Hepatocyte (in vitro differentiated cells): ENCODE data around the gene PIAS4. TPM values are rescaled to one million over a fixed set of nuclear protein-coding genes. Genes with fewer than 3 reads are reported as not detected.

ENCODE experiments used
- DNase-seq: peaks from one replicate; pipeline ENCODE4 v3.0.0-alpha.2; 2016; ENCODE audit warnings: low spot score
- H2AFZ ChIP-seq: fragments of 200-600 bp; sonication (generic); 2 replicates; pipeline ENCODE4 v1.6.0; 2016; ENCODE audit warnings: antibody characterized with exemption, mild to moderate bottlenecking
- H3K27ac ChIP-seq: fragments of 200-600 bp; sonication (generic); 2 replicates; pipeline ENCODE4 v1.5.1; 2016; ENCODE audit warnings: mild to moderate bottlenecking
- H3K27me3 ChIP-seq: fragments of 200-600 bp; sonication (generic); 2 replicates; pipeline ENCODE4 v1.6.1; 2016
- H3K36me3 ChIP-seq: fragments of 200-600 bp; sonication (generic); replicated peaks from 2 replicates; pipeline ENCODE4 v1.5.1; 2016; ENCODE audit warnings: low read depth; ENCODE audit not compliant: insufficient read depth
- H3K4me1 ChIP-seq: fragments of 200-600 bp; sonication (generic); 2 replicates; pipeline ENCODE4 v1.5.1; 2016; ENCODE audit warnings: mild to moderate bottlenecking, moderate library complexity; ENCODE audit not compliant: insufficient read depth
- H3K4me2 ChIP-seq: fragments of 200-600 bp; sonication (generic); 2 replicates; pipeline ENCODE4 v1.6.0; 2016
- H3K4me3 ChIP-seq: fragments of 200-600 bp; sonication (generic); 2 replicates; pipeline ENCODE4 v1.5.1; 2016; ENCODE audit warnings: mild to moderate bottlenecking
- H3K79me2 ChIP-seq: fragments of 200-600 bp; sonication (generic); 2 replicates; pipeline ENCODE4 v1.6.0; 2017; ENCODE audit warnings: mild to moderate bottlenecking
- H3K9me2 ChIP-seq: fragments of 200-600 bp; sonication (generic); replicated peaks from 2 replicates; pipeline ENCODE4 v1.6.0; 2017; ENCODE audit warnings: mild to moderate bottlenecking; ENCODE audit not compliant: insufficient read depth
- H3K9me3 ChIP-seq: fragments of 200-600 bp; sonication (generic); 2 replicates; pipeline ENCODE4 v1.5.1; 2016; ENCODE audit warnings: low read depth, mild to moderate bottlenecking
- H4K20me1 ChIP-seq: fragments of 200-600 bp; sonication (generic); 2 replicates; pipeline ENCODE4 v1.6.0; 2016; ENCODE audit warnings: mild to moderate bottlenecking; ENCODE audit not compliant: insufficient read depth, poor library complexity, severe bottlenecking
- EZH2 ChIP-seq: fragments of 200-600 bp; sonication (generic); IDR thresholded peaks from 2 replicates; pipeline ENCODE4 v1.6.1; 2016; ENCODE audit warnings: antibody characterized with exemption, mild to moderate bottlenecking, borderline replicate concordance
- EZH2phosphoT487 ChIP-seq: fragments of 200-600 bp; sonication (generic); IDR thresholded peaks from one replicate; pipeline ENCODE4 v1.6.1; 2018; ENCODE audit warnings: antibody characterized with exemption, mild to moderate bottlenecking, low read depth, moderate library complexity; ENCODE audit not compliant: unreplicated experiment, severe bottlenecking
- WGBS: methylation state at CpG from one replicate; pipeline ENCODE4 v1.1.6; 2016; ENCODE audit warnings: low lambda C conversion rate; ENCODE audit errors: missing lambda C conversion rate; 5-methylcytosine and 5-hydroxymethylcytosine counted together
- polyA plus RNA-seq: library from polyadenylated mRNA; unstranded; fragments of >200 nt; fragmentation: Nextera tagmentation; extraction: Ambion mirVana; gene quantifications from 2 replicates; pipeline ENCODE4 v1.2.1, GENCODE V29; 2016
- total RNA-seq: library from RNA; depleted of rRNA; stranded (reverse); fragments of >200 nt; gene quantifications from 2 replicates; pipeline ENCODE4 v1.2.3, GENCODE V29; 2014
- TF ChIP-seq, protein P1 (sequence below): fragments of 200-600 bp; sonication (generic); IDR thresholded peaks from 2 replicates; pipeline ENCODE4 v1.5.1; 2016; ENCODE audit warnings: antibody characterized with exemption, mild to moderate bottlenecking; ENCODE audit not compliant: poor library complexity

The PIAS4 gene
- total and polyA plus RNA-seq, 2 experiments from 2014 or later, result 15.0 to 16.7 TPM

DNA sequence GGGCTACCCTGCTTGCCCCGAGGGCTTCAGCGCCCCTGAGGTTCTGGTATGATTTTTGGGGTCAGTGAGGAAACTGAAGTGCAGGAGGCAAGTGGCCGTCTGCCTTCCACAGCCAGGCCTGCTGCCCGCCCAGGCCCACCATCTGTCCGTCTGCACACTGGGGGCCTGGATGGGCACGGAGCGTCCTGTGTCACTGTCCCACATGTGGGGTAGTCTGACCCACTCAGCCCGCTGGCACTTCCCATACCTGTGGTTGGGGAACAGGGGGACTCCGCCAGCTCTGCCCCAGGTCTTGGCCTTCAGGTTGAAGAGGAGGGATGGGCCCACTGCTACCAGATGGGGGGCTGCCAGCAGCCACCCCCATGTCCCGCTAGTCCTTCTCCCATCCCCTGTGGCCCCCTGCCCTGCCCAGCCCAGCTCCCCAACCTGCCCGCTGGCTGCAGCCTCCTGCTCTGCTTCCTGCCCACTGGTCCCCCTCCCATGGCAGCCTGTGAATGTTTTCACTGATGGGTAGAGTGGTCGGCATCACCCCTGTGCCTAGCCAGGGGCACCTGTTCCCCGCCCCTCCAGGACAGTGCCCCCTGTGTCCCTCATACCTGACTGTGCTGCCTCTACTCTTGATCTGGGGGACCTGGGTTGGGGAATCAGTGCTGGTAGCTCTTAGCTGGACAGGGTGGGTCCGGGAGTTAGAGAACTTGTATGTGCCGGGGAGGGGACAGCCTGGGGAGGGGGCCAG lies 9.5 kb downstream of the PIAS4 start:
- Histone ChIP-seq H3K4me1 (peaks cover 8% of the 10 kb centered on the region), H3K9me3 (no peaks in the 10 kb centered on the region), H3K36me3 (no peaks in the 10 kb centered on the region), H3K79me2 (peaks cover 97% of the 10 kb centered on the region), H3K27me3 (no peaks in the 10 kb centered on the region), H3K9me2 (no peaks in the 10 kb centered on the region), H3K27ac (no peak overlapping the region), H2AFZ (no peak overlapping the region), H4K20me1 (peaks cover 74% of the 10 kb centered on the region), H3K4me3 (no peak overlapping the region), H3K4me2 (no peak overlapping the region)
- DNase-seq, result no peak
- 96% methylated on average over 14 of the region's 15 CpGs for WGBS
- TF ChIP-seq EZH2 (no peak), EZH2phosphoT487 (no peak)
- TF ChIP-seq, protein P1, sequence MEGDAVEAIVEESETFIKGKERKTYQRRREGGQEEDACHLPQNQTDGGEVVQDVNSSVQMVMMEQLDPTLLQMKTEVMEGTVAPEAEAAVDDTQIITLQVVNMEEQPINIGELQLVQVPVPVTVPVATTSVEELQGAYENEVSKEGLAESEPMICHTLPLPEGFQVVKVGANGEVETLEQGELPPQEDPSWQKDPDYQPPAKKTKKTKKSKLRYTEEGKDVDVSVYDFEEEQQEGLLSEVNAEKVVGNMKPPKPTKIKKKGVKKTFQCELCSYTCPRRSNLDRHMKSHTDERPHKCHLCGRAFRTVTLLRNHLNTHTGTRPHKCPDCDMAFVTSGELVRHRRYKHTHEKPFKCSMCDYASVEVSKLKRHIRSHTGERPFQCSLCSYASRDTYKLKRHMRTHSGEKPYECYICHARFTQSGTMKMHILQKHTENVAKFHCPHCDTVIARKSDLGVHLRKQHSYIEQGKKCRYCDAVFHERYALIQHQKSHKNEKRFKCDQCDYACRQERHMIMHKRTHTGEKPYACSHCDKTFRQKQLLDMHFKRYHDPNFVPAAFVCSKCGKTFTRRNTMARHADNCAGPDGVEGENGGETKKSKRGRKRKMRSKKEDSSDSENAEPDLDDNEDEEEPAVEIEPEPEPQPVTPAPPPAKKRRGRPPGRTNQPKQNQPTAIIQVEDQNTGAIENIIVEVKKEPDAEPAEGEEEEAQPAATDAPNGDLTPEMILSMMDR, result no peak

DNA sequence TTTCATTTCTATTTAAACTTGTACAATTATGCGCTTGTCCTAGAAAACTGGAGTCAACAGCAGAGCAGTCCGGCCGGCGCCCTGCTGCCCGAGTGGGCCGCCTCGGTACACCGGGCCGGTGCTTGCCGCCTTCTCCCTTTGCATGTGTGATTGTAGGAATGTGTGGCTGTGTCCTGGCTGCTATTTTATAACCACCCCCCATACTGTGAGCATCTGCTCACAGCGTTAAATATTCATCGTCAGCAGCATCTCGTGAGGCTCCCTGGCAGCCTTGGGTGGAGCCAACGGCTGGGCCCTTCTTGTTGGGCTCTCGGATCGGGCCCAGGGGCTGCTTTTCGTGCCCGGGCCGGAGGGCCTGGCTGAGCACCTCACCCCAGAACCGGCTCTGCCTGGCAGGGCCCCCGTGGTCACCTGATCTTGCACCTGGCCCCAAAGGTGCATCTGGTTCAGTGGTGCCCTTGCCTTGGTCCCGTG lies 10.6 kb downstream of the PIAS4 start:
- peaks cover 8% of the 10 kb centered on the region for H3K4me1 ChIP-seq
- no peaks in the 10 kb centered on the region for H3K9me3 ChIP-seq
- no peak overlapping the region for H3K27ac ChIP-seq
- no peak for DNase-seq
- TF ChIP-seq, protein P1, result no peak
- TF ChIP-seq EZH2, result no peak
- TF ChIP-seq EZH2phosphoT487, result no peak
- no peaks in the 10 kb centered on the region for H3K27me3 ChIP-seq
- H2AFZ ChIP-seq, result no peak overlapping the region
- H3K4me2 ChIP-seq, result no peak overlapping the region
- H3K9me2 ChIP-seq, result no peaks in the 10 kb centered on the region
- H3K36me3 ChIP-seq, result no peaks in the 10 kb centered on the region
- no peak overlapping the region for H3K4me3 ChIP-seq
- WGBS, result 97% methylated on average over 22 of the region's 22 CpGs
- peaks cover 98% of the 10 kb centered on the region for H3K79me2 ChIP-seq
- peaks cover 64% of the 10 kb centered on the region for H4K20me1 ChIP-seq

DNA sequence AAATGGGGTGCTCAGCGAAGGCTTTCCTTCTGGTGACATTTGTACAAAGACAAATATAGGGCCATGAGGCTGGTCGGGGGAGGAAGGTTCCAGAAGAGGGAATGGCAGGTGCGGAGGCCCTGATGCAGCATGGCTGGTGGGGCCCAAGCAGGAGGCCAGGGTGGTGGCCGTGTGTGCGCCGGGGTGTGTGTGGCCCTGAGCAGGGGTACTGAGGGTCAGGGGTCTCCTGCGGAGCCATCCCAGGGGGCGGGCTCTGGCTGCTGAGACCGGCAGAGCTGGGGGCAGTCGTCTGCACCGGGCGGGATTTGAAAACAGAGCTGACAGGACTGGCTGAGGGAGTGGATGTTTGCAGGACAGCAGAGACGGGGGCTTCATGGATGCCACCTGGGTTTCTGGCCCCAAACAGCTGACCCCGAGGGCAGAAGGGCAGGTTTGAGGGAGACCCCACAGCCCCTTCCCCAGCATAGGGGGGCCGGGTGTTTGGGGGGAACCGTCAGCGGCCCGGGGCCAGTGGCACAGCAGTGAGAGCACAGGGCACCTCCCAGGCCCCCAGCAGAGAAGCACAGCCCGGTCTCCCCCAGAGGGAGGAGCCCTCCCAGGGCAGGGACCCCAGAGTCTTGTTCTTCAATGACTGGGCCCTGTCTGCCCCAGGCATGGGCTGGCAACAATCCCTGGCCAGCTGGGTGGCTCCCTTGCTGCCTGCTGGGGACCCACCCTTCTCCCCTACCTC lies 11.4 kb downstream of the PIAS4 start:
- no peak overlapping the region for H3K4me2 ChIP-seq
- TF ChIP-seq, protein P1, result no peak
- TF ChIP-seq EZH2phosphoT487 (no peak), EZH2 (no peak)
- H3K9me2 ChIP-seq, result no peaks in the 10 kb centered on the region
- peaks cover 58% of the 10 kb centered on the region for H4K20me1 ChIP-seq
- H3K27ac ChIP-seq, result no peak overlapping the region
- H3K4me1 ChIP-seq, result peaks cover 8% of the 10 kb centered on the region
- H2AFZ ChIP-seq, result no peak overlapping the region
- 97% methylated on average over 13 of the region's 19 CpGs for WGBS
- no peak for DNase-seq
- no peaks in the 10 kb centered on the region for H3K9me3 ChIP-seq
- H3K36me3 ChIP-seq, result no peaks in the 10 kb centered on the region
- no peaks in the 10 kb centered on the region for H3K27me3 ChIP-seq
- no peak overlapping the region for H3K4me3 ChIP-seq
- peaks cover 94% of the 10 kb centered on the region for H3K79me2 ChIP-seq
